Measurements from ENCODE around the gene CYBA.

DNA sequence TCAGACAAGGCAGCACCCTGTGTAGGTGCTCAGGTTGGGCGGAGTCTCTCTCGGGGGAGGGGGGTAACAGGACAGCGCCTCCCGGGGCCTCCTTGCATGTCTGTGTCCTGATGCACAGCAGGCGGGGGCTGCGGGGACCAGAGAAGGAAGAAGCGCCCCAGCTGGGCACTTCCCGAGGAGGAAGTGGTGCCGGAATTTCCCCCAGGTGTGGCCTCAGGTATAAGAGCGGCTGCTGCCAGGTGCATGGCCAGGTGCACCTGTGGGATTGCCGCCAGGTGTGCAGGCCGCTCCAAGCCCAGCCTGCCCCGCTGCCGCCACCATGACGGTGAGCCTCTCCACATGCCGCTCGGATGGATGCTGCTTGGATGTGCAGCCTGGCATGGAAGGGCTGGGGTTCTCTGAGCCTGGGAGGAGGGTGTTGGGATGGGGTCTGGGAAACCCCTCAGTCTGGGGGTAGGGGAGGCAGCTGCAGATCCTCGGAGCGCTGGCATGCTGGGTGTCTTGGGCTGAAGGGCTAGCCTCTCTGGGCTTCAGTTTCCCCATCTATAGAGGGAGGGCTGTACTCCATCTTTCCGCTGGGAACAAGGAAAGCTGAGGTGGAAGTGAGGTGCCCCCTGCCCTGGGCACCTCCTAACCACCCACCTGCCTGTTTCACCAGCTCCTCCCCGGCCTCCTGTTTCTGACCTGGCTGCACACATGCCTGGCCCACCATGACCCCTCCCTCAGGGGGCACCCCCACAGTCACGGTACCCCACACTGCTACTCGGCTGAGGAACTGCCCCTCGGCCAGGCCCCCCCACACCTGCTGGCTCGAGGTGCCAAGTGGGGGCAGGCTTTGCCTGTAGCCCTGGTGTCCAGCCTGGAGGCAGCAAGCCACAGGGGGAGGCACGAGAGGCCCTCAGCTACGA is 12.3 kb downstream of the CYBA start, which contains the start of gene IL17C:
- no peak for TF ChIP-seq SP1 (IDR thresholded peaks at IDR 0.05)
- TF ChIP-seq L3MBTL2 (conservative IDR thresholded peaks at IDR 0.05) = no peak
- TF ChIP-seq SUZ12 (IDR thresholded peaks at IDR 0.05) = no peak
- no peak for TF ChIP-seq TARDBP (IDR thresholded peaks at IDR 0.05)
- TF ChIP-seq FOXM1 (IDR thresholded peaks at IDR 0.05; ENCODE audit: borderline replicate concordance) = no peak
- TF ChIP-seq CTBP1 (IDR thresholded peaks at IDR 0.05; ENCODE audit: borderline replicate concordance) = no peak
- TF ChIP-seq FOXA1 (IDR thresholded peaks at IDR 0.05) = no peak
- no peak for TF ChIP-seq BHLHE40 (IDR thresholded peaks at IDR 0.05; ENCODE audit: borderline replicate concordance)
- TF ChIP-seq ZNF384 (IDR thresholded peaks at IDR 0.05) = no peak
- TF ChIP-seq NFRKB (IDR thresholded peaks at IDR 0.05) = no peak
- no peak for TF ChIP-seq ARNT (IDR thresholded peaks at IDR 0.05)
- TF ChIP-seq FOXK2 (IDR thresholded peaks at IDR 0.05) = no peak

All from HEK293T (cell line).